Panc1 (cell line): Measurements from ENCODE around the gene TADA3.

ENCODE experiments used
- POLR2AphosphoS5 ChIP-seq: IDR thresholded peaks from 2 replicates; pipeline ENCODE4 v1.6.1; 2012; ENCODE audit warnings: mild to moderate bottlenecking, low read depth, low read length, moderate library complexity
- REST ChIP-seq, 2 experiments: IDR thresholded peaks; 2 replicates each; pipeline ENCODE4 v1.6.1; 2011 to 2012; ENCODE audit warnings: low read depth in 2 of 2, control low read depth in 1 of 2, low read length in 1 of 2, mild to moderate bottlenecking in 1 of 2, moderate library complexity in 1 of 2; ENCODE audit not compliant: insufficient read depth in 1 of 2
- SIN3A ChIP-seq: IDR thresholded peaks from 2 replicates; pipeline ENCODE4 v1.6.1; 2012; ENCODE audit warnings: low read depth, mild to moderate bottlenecking, low read length, moderate library complexity, borderline replicate concordance; ENCODE audit not compliant: insufficient read depth
- TCF7L2 ChIP-seq: IDR thresholded peaks from 2 replicates; pipeline ENCODE4 v1.6.1; 2011; ENCODE audit warnings: mild to moderate bottlenecking, low read depth, low read length, inconsistent platforms
- TF ChIP-seq, protein P1 (sequence below): fragments of 450-650 bp; IDR thresholded peaks from 2 replicates; pipeline ENCODE4 v1.5.1; 2017; ENCODE audit warnings: mild to moderate bottlenecking

GRCh38 chr3:9786209-9786739, 6.0 kb downstream of the TADA3 start:
- TF ChIP-seq, protein P1, sequence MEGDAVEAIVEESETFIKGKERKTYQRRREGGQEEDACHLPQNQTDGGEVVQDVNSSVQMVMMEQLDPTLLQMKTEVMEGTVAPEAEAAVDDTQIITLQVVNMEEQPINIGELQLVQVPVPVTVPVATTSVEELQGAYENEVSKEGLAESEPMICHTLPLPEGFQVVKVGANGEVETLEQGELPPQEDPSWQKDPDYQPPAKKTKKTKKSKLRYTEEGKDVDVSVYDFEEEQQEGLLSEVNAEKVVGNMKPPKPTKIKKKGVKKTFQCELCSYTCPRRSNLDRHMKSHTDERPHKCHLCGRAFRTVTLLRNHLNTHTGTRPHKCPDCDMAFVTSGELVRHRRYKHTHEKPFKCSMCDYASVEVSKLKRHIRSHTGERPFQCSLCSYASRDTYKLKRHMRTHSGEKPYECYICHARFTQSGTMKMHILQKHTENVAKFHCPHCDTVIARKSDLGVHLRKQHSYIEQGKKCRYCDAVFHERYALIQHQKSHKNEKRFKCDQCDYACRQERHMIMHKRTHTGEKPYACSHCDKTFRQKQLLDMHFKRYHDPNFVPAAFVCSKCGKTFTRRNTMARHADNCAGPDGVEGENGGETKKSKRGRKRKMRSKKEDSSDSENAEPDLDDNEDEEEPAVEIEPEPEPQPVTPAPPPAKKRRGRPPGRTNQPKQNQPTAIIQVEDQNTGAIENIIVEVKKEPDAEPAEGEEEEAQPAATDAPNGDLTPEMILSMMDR, result no peak
- no peak for TF ChIP-seq REST (IDR thresholded peaks at IDR 0.05; ENCODE audit: insufficient read depth in 1 of 2, low read depth in 2 of 2, low read length in 1 of 2)
- no peak for TF ChIP-seq POLR2AphosphoS5
- no peak for TF ChIP-seq TCF7L2
- no peak for TF ChIP-seq SIN3A
